Loucy (cell line): ENCODE data around the gene TNFRSF13B.

ENCODE experiments used
- H2AFZ ChIP-seq: fragments of 200-600 bp; sonication (generic); 2 replicates; pipeline ENCODE4 v1.6.0; 2016; ENCODE audit warnings: antibody characterized with exemption, mild to moderate bottlenecking, low read length, moderate library complexity
- H3F3A ChIP-seq: fragments of 200-600 bp; 2 replicates; pipeline ENCODE4 v1.6.0; 2016; ENCODE audit warnings: antibody characterized with exemption, low read depth, mild to moderate bottlenecking
- H3K27me3 ChIP-seq: fragments of 200-600 bp; sonication (generic); 2 replicates; pipeline ENCODE4 v1.6.1; 2014; ENCODE audit warnings: low read length, mild to moderate bottlenecking; ENCODE audit not compliant: insufficient read depth, poor library complexity, severe bottlenecking
- H3K36me3 ChIP-seq: fragments of 200-600 bp; sonication (generic); 2 replicates; pipeline ENCODE4 v1.6.1; 2016; ENCODE audit warnings: low read length; ENCODE audit not compliant: insufficient read depth
- H3K4me1 ChIP-seq: fragments of 200-600 bp; sonication (generic); 2 replicates; pipeline ENCODE4 v1.5.1; 2014; ENCODE audit warnings: low read length, mild to moderate bottlenecking; ENCODE audit not compliant: insufficient read depth, poor library complexity, severe bottlenecking
- H3K4me2 ChIP-seq: fragments of 200-600 bp; sonication (generic); 2 replicates; pipeline ENCODE4 v1.6.0; 2014; ENCODE audit warnings: antibody characterized with exemption, low read length, low read depth, mild to moderate bottlenecking; ENCODE audit not compliant: poor library complexity, severe bottlenecking
- H3K4me3 ChIP-seq: fragments of 200-600 bp; sonication (generic); 2 replicates; pipeline ENCODE4 v1.5.1; 2014; ENCODE audit warnings: low read length, mild to moderate bottlenecking, mixed read lengths; ENCODE audit not compliant: poor library complexity, severe bottlenecking
- H3K79me2 ChIP-seq: fragments of 200-600 bp; sonication (generic); 2 replicates; pipeline ENCODE4 v1.6.1; 2014; ENCODE audit warnings: low read length; ENCODE audit not compliant: insufficient read depth
- H3K9ac ChIP-seq: fragments of 200-600 bp; sonication (generic); 2 replicates; pipeline ENCODE4 v1.6.0; 2014; ENCODE audit warnings: mild to moderate bottlenecking, low read depth, low read length, moderate library complexity; ENCODE audit not compliant: poor library complexity, severe bottlenecking
- H3K9me2 ChIP-seq: fragments of 200-600 bp; sonication (generic); replicated peaks from 2 replicates; pipeline ENCODE4 v1.6.1; 2016; ENCODE audit warnings: low read depth, low read length, mixed read lengths
- H3K9me3 ChIP-seq: fragments of 200-600 bp; sonication (generic); 2 replicates; pipeline ENCODE4 v1.6.1; 2014; ENCODE audit warnings: mild to moderate bottlenecking, antibody characterized with exemption, low read length, low read depth; ENCODE audit not compliant: insufficient read depth
- H4K20me1 ChIP-seq: fragments of 200-600 bp; sonication (generic); 2 replicates; pipeline ENCODE4 v1.6.0; 2014; ENCODE audit warnings: antibody characterized with exemption, low read length, mild to moderate bottlenecking; ENCODE audit not compliant: insufficient read depth, poor library complexity, severe bottlenecking
- CTCF ChIP-seq: fragments of 200-600 bp; sonication (generic); conservative IDR thresholded peaks from 2 replicates; pipeline ENCODE4 v1.5.1; 2014; ENCODE audit warnings: mild to moderate bottlenecking, antibody characterized with exemption, low read length
- EZH2phosphoT487 ChIP-seq: fragments of 200-600 bp; IDR thresholded peaks from 2 replicates; pipeline ENCODE4 v1.6.1; 2018; ENCODE audit warnings: antibody characterized with exemption, mild to moderate bottlenecking, moderate library complexity, borderline replicate concordance

TNFRSF13B gene

DNA sequence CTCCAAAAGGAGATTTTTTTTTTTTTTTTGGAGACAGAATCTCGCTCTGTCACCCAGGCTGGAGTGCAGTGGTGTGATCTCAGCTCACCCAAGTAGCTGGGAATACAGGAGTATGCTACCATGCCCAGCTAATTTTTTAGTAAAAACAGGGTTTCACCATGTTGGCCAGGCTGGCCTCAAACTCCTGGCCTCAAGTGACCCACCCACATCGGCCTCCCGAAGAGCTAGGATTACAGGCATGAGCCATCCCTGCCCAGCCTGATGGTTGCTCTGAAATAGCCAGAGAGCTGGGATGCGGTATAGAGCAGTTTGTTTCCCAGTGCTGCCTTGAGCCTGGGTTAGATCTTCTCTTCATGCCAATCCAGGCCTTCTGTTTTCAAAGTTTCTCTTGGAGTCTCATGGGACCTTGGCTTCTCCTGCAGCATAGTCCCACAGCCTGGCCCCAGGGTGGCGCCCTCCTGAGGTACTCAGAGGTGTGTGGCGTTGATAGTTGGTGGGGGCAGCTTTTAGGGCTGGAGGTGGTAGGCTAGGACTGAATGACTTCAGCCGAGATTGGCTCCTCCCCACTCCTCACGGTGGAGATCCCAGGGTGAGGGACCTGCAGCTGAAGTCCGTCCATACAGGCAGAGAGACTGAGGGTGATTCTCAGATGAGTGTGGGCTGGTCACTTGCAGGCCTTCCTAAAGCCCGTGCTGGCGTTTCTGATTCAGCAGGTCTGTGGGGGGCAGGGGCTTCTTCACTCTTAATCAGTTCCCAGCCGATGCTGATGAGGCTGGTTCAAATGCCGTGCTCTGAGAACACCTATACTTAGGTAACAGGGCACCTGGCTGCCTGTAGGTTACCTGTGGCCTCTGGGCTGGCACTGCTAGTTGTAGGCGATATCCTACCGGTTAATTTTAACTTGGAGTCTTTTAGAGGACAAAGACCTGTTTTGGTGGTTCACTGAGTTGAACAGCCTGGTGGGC is 52.0 kb downstream of the TNFRSF13B start:
- H3K9me2 ChIP-seq: no peaks in the 10 kb centered on the region
- H3K9me3 ChIP-seq: no peaks in the 10 kb centered on the region
- H3K36me3 ChIP-seq: no peaks in the 10 kb centered on the region
- H3K4me3 ChIP-seq: no peak overlapping the region
- H3F3A ChIP-seq: no peaks in the 10 kb centered on the region
- no peaks in the 10 kb centered on the region for H3K4me1 ChIP-seq
- no peaks in the 10 kb centered on the region for H3K27me3 ChIP-seq
- H2AFZ ChIP-seq: no peak overlapping the region
- TF ChIP-seq CTCF (peak; percentile 43), EZH2phosphoT487 (no peak)
- no peak overlapping the region for H3K4me2 ChIP-seq
- H3K79me2 ChIP-seq: no peaks in the 10 kb centered on the region
- H4K20me1 ChIP-seq: no peaks in the 10 kb centered on the region
- no peak overlapping the region for H3K9ac ChIP-seq

DNA sequence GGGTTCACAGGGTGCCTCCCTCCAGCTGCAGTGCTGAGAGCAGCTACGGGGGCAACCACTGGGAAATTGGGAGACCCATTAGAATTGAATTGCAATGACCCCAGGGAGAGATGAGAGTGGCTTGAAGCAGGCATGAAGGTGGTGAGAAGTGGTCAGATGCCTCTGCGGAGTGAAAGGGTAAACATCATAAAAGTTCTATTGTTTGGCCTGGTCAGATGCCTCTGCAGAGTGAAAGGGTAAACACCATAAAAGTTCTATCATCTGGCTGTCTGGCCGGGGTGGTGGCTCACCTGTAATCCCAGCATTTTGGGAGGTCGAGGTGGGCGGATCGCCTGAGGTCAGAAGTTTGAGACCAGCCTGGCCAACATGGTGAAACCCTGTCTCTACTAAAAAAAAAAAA is 53.5 kb downstream of the TNFRSF13B start:
- TF ChIP-seq CTCF (no peak), EZH2phosphoT487 (no peak)

DNA sequence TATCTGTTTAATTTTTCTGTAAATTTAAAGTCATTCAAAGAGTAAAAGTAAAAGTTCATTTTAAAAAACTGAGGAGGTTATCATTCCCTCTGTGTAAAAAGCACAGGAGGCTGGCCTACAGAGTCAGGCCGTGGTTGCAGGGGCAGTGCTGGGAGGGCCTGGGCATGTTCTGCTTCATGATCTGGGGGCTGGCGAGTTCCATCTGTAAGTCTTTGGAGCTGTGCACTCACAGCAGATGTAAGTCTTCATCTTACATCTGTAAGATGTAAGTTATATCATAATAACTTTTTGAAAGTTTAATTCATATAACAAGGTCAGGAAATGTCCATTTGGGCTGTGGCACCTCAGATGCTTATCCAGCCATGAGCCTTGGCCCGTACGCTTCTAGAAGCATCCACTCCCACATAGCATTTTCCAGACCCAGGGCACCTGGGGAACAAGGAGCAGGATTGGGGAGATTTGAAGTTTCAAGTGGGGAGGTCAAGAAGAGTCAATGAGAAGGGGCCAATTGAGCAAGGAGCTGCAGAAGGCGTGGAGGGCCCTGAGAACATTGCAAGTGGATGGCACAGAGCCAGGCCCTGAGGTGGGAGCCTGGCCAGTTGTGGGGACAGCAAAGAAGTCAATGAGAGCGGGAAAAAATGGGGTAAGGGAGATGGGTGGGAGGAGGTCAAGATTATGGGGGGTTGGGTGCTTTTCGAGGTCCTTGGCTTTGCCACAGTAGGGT is 54.1 kb downstream of the TNFRSF13B start:
- Histone ChIP-seq H3K9ac (no peak overlapping the region), H3K4me1 (no peaks in the 10 kb centered on the region), H3K4me3 (no peak overlapping the region), H3K27me3 (no peaks in the 10 kb centered on the region), H3K9me3 (no peaks in the 10 kb centered on the region), H2AFZ (no peak overlapping the region), H3K9me2 (no peaks in the 10 kb centered on the region), H3F3A (no peaks in the 10 kb centered on the region), H4K20me1 (no peaks in the 10 kb centered on the region), H3K79me2 (no peaks in the 10 kb centered on the region), H3K36me3 (no peaks in the 10 kb centered on the region), H3K4me2 (no peak overlapping the region)
- no peak for TF ChIP-seq CTCF
- no peak for TF ChIP-seq EZH2phosphoT487

More for the DNA sequence above, 53.5 kb downstream of the TNFRSF13B start:
- Histone ChIP-seq H4K20me1 (no peaks in the 10 kb centered on the region), H3K9me2 (no peaks in the 10 kb centered on the region), H3K36me3 (no peaks in the 10 kb centered on the region), H2AFZ (no peak overlapping the region), H3F3A (no peaks in the 10 kb centered on the region), H3K79me2 (no peaks in the 10 kb centered on the region), H3K9me3 (no peaks in the 10 kb centered on the region), H3K9ac (no peak overlapping the region), H3K27me3 (no peaks in the 10 kb centered on the region), H3K4me2 (no peak overlapping the region), H3K4me3 (no peak overlapping the region), H3K4me1 (no peaks in the 10 kb centered on the region)
